Purkinje cell (primary cell): Measurements from ENCODE around the gene PARP6. TPM values are rescaled to one million over a fixed set of nuclear protein-coding genes. Genes with fewer than 3 reads are reported as not detected.

Source experiments
- polyA plus RNA-seq: library from polyadenylated mRNA; unstranded; fragments of >200 nt; fragmentation: Nextera tagmentation; gene quantifications from 2 replicates; pipeline ENCODE4 v1.2.1, GENCODE V29; 2014

Gene PARP6
- 83.7 and 85.5 TPM in 2 replicates for polyA plus RNA-seq

GRCh38 chr15:72272213-72272996 is at the start of gene PARP6:
TSS of gene PARP6 (minus strand) at chr15:72272554. CDS start at chr15:72267477, 5,077 bp downstream.

GRCh38 chr15:72319985-72320671 is 47.8 kb upstream of the PARP6 start, which contains the start of gene CELF6:
TSS of gene CELF6 (minus strand) at chr15:72320157. CDS start at chr15:72319874, 283 bp downstream.

GRCh38 chr15:72231066-72231832 is 41.1 kb downstream of the PARP6 start, which contains the start of gene PKM:
TSS of gene PKM (minus strand) at chr15:72231190. CDS start at chr15:72219097, 12,093 bp downstream.

GRCh38 chr15:72197460-72198355 is 74.6 kb downstream of the PARP6 start, which contains the start of gene GRAMD2A:
TSS of gene GRAMD2A (minus strand) at chr15:72197787.

Other genes starting within 250 kb of the PARP6 start
- 32.9 and 35.3 TPM in 2 replicates for gene MYO9A, start 154.4 kb downstream of the PARP6 start, polyA plus RNA-seq
- 12.6 and 13.2 TPM in 2 replicates for gene SENP8, start 154.2 kb downstream of the PARP6 start, polyA plus RNA-seq
- gene GRAMD2A, start 74.8 kb downstream of the PARP6 start, polyA plus RNA-seq: 0.13 and 0.29 TPM in 2 replicates
- gene PKM, start 41.4 kb downstream of the PARP6 start, polyA plus RNA-seq: 307 and 371 TPM in 2 replicates
- gene CELF6, start 47.6 kb upstream of the PARP6 start, polyA plus RNA-seq: 2.3 and 3.5 TPM in 2 replicates
- 58.9 and 72.4 TPM in 2 replicates for gene HEXA, start 103.5 kb upstream of the PARP6 start, polyA plus RNA-seq
- not detected in 2 replicates for gene TMEM202, start 125.8 kb upstream of the PARP6 start, polyA plus RNA-seq
- 78.0 and 79.9 TPM in 2 replicates for gene ARIH1, start 201.8 kb upstream of the PARP6 start, polyA plus RNA-seq